Measurements from ENCODE around the gene DHX9. TPM values are rescaled to one million over a fixed set of nuclear protein-coding genes. Genes with fewer than 3 reads are reported as not detected.

The DHX9 gene
- total and polyA plus RNA-seq, 2 experiments from 2014 or later, result 151 to 262 TPM

DNA sequence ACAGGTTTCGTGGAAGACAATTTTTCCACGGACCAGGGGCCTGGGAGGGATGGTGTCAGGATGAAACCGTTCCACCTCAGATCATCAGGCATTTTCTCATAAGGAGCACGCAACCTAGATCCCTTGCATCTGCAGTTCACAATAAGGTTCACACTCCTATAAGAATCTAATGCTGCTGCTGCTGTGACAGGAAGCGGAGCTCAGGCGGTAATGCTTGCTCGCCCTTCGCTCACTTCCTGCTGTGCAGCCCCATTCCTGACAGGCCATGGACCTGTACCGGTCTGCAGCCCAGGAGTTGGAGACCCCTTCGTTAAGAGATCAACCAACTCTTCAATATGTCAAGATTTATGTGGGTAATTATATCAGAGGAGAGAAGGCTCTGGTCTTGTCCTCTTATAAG, 3.3 kb upstream of the DHX9 start (continued):
- TF ChIP-seq CTCF (conservative IDR thresholded peaks at IDR 0.05; ENCODE audit: low read depth in 2 of 2), result no peak

DNA sequence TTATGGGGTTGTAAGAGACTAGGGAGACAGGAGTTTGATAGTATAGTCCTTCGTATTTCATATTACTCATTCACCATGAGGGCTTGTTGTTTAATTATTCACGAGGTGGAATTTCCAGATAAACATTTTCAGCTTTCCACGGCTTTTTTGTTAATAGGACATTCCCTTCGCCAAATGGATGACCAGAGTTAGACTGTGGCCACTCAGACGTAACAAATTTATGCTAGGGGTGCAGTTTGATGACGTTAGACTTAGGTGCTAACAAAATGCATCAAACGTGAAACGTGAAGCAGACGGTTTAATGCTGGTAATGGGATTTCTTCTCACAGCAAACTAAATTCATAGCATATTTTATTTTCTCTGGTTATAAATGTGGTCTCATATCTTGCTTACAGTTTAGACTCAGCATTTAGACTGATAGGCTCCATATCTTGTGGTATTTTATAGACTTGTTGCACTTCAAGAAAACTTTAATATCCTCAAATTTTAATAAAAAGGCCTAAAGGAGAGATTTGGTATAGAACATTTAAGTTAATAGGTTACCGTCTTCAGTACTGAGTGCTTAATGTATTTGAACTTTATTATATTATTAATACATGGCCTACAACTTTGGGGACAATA, 2.3 kb downstream of the DHX9 start:
- H3F3A ChIP-seq (replicated peaks; ENCODE audit: low read depth), result peaks cover 4% of the 10 kb centered on the region; the same call in 1 of the 2 replicates
- Mint-ChIP-seq H3K4me1 (peaks cover 48% of the 10 kb centered on the region), H3K4me3 (peak overlapping the region; percentile 98), H3K27ac (peak overlapping the region; percentile 99), H3K9me3 (peaks cover 4% of the 10 kb centered on the region; the same call in 2 of the 3 replicates), H3K36me3 (ENCODE audit: low read depth) (peaks cover 69% of the 10 kb centered on the region), H3K27me3 (ENCODE audit: insufficient read depth, low read depth, poor library complexity) (peaks cover 16% of the 10 kb centered on the region)
- TF ChIP-seq CTCF (conservative IDR thresholded peaks at IDR 0.05; ENCODE audit: low read depth in 2 of 2) (no peak), CREB1 (CRISPR knock-in tag; IDR thresholded peaks at IDR 0.05; ENCODE audit: low read depth) (0 out of 2 replicates have a peak, but pooled peaks have one; percentile 35), EZH2phosphoT487 (IDR thresholded peaks at IDR 0.05; ENCODE audit: unreplicated experiment) (no peak)
- TF ChIP-seq, protein P1, sequence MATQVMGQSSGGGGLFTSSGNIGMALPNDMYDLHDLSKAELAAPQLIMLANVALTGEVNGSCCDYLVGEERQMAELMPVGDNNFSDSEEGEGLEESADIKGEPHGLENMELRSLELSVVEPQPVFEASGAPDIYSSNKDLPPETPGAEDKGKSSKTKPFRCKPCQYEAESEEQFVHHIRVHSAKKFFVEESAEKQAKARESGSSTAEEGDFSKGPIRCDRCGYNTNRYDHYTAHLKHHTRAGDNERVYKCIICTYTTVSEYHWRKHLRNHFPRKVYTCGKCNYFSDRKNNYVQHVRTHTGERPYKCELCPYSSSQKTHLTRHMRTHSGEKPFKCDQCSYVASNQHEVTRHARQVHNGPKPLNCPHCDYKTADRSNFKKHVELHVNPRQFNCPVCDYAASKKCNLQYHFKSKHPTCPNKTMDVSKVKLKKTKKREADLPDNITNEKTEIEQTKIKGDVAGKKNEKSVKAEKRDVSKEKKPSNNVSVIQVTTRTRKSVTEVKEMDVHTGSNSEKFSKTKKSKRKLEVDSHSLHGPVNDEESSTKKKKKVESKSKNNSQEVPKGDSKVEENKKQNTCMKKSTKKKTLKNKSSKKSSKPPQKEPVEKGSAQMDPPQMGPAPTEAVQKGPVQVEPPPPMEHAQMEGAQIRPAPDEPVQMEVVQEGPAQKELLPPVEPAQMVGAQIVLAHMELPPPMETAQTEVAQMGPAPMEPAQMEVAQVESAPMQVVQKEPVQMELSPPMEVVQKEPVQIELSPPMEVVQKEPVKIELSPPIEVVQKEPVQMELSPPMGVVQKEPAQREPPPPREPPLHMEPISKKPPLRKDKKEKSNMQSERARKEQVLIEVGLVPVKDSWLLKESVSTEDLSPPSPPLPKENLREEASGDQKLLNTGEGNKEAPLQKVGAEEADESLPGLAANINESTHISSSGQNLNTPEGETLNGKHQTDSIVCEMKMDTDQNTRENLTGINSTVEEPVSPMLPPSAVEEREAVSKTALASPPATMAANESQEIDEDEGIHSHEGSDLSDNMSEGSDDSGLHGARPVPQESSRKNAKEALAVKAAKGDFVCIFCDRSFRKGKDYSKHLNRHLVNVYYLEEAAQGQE (IDR thresholded peaks at IDR 0.05; ENCODE audit: unreplicated experiment), result no peak
- H3K4me2 ChIP-seq, result peak overlapping the region; percentile 97
- H4K20me1 ChIP-seq (replicated peaks; ENCODE audit: insufficient read depth), result peaks cover 66% of the 10 kb centered on the region
- ATAC-seq (no peak), DNase-seq (ENCODE audit: low spot score) (no peak)
- H2AFZ ChIP-seq, result no peak overlapping the region
- peaks cover 73% of the 10 kb centered on the region for H3K79me2 ChIP-seq (replicated peaks; ENCODE audit: insufficient read depth)
- H3K27me3 ChIP-seq (ENCODE audit: insufficient read depth), result no peaks in the 10 kb centered on the region
- peaks cover 21% of the 10 kb centered on the region for H3K4me1 ChIP-seq (ENCODE audit: insufficient read depth)
- no peak overlapping the region for H3K27ac ChIP-seq (ENCODE audit: low read depth)
- no peaks in the 10 kb centered on the region for H3K9me2 ChIP-seq (ENCODE audit: insufficient read depth)
- peaks cover 43% of the 10 kb centered on the region for H3K36me3 ChIP-seq (ENCODE audit: insufficient read depth)
- peak overlapping the region; percentile 97 for H3K4me3 ChIP-seq
